CD4-positive, alpha-beta T cell (primary cell): ENCODE measurements around the gene KIF11. TPM values are rescaled to one million over a fixed set of nuclear protein-coding genes. Genes with fewer than 3 reads are reported as not detected.

Experiments used
- ATAC-seq: fragments of 200-7000 bp; cut with Tn5 transposase; one replicate; pipeline ENCODE4 v1.10.0; 2022; ENCODE audit warnings: mild to moderate bottlenecking; ENCODE audit not compliant: poor library complexity
- CTCF ChIA-PET: fragments of 350-600 bp; sonication (Branson Sonifier 250); formaldehyde crosslinking; loops from one replicate; lab custom pipeline; 2021; ENCODE audit warnings: antibody characterized with exemption, inconsistent platforms; lab: Charles Lee
- POLR2A ChIA-PET: fragments of 350-600 bp; sonication (Branson Sonifier 250); formaldehyde crosslinking; loops from one replicate; lab custom pipeline; 2021; ENCODE audit warnings: antibody characterized with exemption, inconsistent platforms; lab: Charles Lee
- DNase-seq, 14 experiments: peaks; one replicate each; pipeline ENCODE4 v3.0.0-alpha.2; 2013 to 2020; ENCODE audit warnings: mixed read lengths in 2 of 14
- H3K27ac ChIP-seq, 2 donors: one replicate each; pipeline versions ENCODE4 v1.5.1 to v1.7.0; 2013; ENCODE audit warnings: low read length in 2 of 2, low read depth in 1 of 2, mild to moderate bottlenecking in 1 of 2
- H3K27me3 ChIP-seq, 2 experiments: 1 replicate in 1 of 2; 2 replicates in 1 of 2; pipeline versions ENCODE4 v1.6.1 to v1.7.0; 2013; ENCODE audit warnings: low read length in 2 of 2, control low read depth in 1 of 2, mild to moderate bottlenecking in 1 of 2, moderate library complexity in 1 of 2; ENCODE audit not compliant: insufficient read depth in 2 of 2, control insufficient read depth in 1 of 2
- H3K36me3 ChIP-seq: one replicate; pipeline ENCODE4 v1.6.1; 2013; ENCODE audit warnings: low read length, control low read depth; ENCODE audit not compliant: insufficient read depth
- H3K4me1 ChIP-seq: one replicate; pipeline ENCODE4 v1.6.1; 2013; ENCODE audit warnings: low read length, control low read depth; ENCODE audit not compliant: insufficient read depth
- H3K4me3 ChIP-seq: one replicate; pipeline ENCODE4 v1.5.1; 2013; ENCODE audit warnings: mild to moderate bottlenecking, low read length, moderate library complexity
- H3K9me3 ChIP-seq, 2 experiments: 1 replicate in 1 of 2; 2 replicates in 1 of 2; pipeline versions ENCODE4 v1.6.1 to v1.7.0; 2013; ENCODE audit warnings: low read length in 2 of 2, mild to moderate bottlenecking in 2 of 2, control low read depth in 1 of 2, moderate library complexity in 1 of 2; ENCODE audit not compliant: control insufficient read depth in 1 of 2, insufficient read depth in 1 of 2
- H3K27ac Mint-ChIP-seq: one replicate; pipeline ENCODE4 v1.8.0; 2020; ENCODE audit warnings: mixed read lengths
- H3K27me3 Mint-ChIP-seq: one replicate; pipeline ENCODE4 v1.8.0; 2021; ENCODE audit warnings: mixed read lengths
- H3K36me3 Mint-ChIP-seq: one replicate; pipeline ENCODE4 v1.8.0; 2021; ENCODE audit warnings: low read depth, mixed read lengths
- H3K4me1 Mint-ChIP-seq: one replicate; pipeline ENCODE4 v1.8.0; 2021; ENCODE audit warnings: low read depth, mixed read lengths
- H3K4me3 Mint-ChIP-seq: one replicate; pipeline ENCODE4 v1.8.0; 2020; ENCODE audit warnings: mild to moderate bottlenecking, mixed read lengths
- H3K9me3 Mint-ChIP-seq: one replicate; pipeline ENCODE4 v1.8.0; 2020; ENCODE audit warnings: mixed read lengths
- intact Hi-C, 2 experiments: fragments of 100-400 bp; cut with DNase I in 1 of 2; cut with micrococcal nuclease in 1 of 2; formaldehyde crosslinking; loops; one replicate each; pipeline versions ENCODE4 v1.15.1 to v1.9.0; 2023 to 2025; cut with DNase I, micrococcal nuclease
- total RNA-seq, 174 experiments: library from RNA in 2 of 174; stranded (reverse) in 2 of 174; gene quantifications; one replicate each; pipeline ENCODE4 v1.2.3 and lab custom pipeline; 2021 to 2026
- TF ChIP-seq, protein P1 (sequence below): fragments of 200-600 bp; IDR thresholded peaks from one replicate; pipeline ENCODE4 v1.8.0; 2022; ENCODE audit warnings: antibody characterized with exemption, mild to moderate bottlenecking

Gene KIF11
- total RNA-seq, 2 experiments from 2014 or later, result 0.38 to 0.47 TPM

DNA sequence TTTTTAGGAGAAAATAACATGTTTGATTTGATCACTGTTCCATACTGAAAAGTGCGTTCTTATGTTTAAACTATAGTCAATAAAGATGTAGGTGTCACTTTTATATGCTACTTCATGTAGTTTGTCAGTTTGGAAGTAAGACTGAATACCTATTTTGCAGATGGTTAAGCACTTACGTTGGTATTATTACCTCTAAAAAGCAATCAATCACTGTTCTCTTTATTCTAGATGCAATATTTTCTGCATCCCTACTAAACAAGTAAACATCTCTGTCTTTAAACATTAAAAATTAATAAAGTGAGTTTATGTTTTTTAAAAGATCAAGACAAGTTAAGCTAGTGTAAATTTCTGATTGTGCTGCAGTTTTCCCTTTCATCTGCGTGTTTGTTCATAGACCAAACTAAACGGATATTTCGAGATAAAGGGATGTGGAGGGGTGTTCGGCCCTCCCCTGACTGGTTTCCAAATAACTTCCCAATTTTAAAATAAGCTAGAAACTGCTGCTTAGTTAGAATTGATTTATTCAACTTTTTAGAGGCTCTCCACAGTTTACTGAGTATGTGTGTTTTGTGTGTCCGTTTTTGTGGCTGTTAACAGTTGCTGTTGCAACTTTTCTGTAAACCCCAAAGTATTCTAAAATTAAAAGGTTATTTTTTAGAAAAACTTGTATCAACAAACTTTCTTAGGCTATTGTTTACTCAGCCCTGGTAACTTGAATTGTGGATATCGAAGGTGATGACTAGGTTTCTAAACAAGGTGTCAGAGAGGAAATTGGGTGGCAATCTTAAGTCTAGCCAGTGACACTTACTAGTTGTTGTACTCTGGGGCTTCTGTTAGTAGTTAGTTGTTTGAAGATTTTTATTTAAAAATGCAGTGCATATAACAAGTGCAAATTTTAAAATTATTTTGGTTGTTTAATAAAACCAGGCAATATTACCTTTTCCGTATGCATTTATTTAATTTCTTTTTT is 974 bp downstream of the KIF11 start:
- no peaks in the 10 kb centered on the region for H3K9me3 ChIP-seq
- H3K36me3 Mint-ChIP-seq, result peaks cover 7% of the 10 kb centered on the region
- peak overlapping the region; percentile 99 for H3K4me3 Mint-ChIP-seq
- peaks cover 29% of the 10 kb centered on the region for H3K4me1 Mint-ChIP-seq
- H3K27me3 Mint-ChIP-seq, result no peaks in the 10 kb centered on the region
- H3K27ac ChIP-seq, result no peak overlapping the region
- CTCF ChIA-PET, result interaction anchor here (1.1 kb wide), 1 partner anchor 77 kb away, joined by 3 read pairs; no protein-coding TSS in a partner anchor
- H3K27ac Mint-ChIP-seq, result peak overlapping the region; percentile 99
- no peaks in the 10 kb centered on the region for H3K36me3 ChIP-seq
- H3K4me3 ChIP-seq, result peak overlapping the region; percentile 75
- no peaks in the 10 kb centered on the region for H3K9me3 Mint-ChIP-seq
- H3K4me1 ChIP-seq, result peaks cover 38% of the 10 kb centered on the region
- H3K27me3 ChIP-seq, result no peaks in the 10 kb centered on the region
- POLR2A ChIA-PET, result no interaction called here
- peak in 3 of 14 experiments; percentile 20 to 39 (median 26) for DNase-seq
- intact Hi-C loops, result loop anchor here (2.0 to 10.0 kb wide), 6 partner anchors 253 to 1771 kb away; partner anchors contain the start of genes CEP55 (in 1 of the 2), CPEB3 (in 1 of the 2), EXOC6 (in 1 of the 2) and FRA10AC1 (in 1 of the 2)
- no peak for ATAC-seq
- TF ChIP-seq, protein P1, sequence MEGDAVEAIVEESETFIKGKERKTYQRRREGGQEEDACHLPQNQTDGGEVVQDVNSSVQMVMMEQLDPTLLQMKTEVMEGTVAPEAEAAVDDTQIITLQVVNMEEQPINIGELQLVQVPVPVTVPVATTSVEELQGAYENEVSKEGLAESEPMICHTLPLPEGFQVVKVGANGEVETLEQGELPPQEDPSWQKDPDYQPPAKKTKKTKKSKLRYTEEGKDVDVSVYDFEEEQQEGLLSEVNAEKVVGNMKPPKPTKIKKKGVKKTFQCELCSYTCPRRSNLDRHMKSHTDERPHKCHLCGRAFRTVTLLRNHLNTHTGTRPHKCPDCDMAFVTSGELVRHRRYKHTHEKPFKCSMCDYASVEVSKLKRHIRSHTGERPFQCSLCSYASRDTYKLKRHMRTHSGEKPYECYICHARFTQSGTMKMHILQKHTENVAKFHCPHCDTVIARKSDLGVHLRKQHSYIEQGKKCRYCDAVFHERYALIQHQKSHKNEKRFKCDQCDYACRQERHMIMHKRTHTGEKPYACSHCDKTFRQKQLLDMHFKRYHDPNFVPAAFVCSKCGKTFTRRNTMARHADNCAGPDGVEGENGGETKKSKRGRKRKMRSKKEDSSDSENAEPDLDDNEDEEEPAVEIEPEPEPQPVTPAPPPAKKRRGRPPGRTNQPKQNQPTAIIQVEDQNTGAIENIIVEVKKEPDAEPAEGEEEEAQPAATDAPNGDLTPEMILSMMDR, result no peak

DNA sequence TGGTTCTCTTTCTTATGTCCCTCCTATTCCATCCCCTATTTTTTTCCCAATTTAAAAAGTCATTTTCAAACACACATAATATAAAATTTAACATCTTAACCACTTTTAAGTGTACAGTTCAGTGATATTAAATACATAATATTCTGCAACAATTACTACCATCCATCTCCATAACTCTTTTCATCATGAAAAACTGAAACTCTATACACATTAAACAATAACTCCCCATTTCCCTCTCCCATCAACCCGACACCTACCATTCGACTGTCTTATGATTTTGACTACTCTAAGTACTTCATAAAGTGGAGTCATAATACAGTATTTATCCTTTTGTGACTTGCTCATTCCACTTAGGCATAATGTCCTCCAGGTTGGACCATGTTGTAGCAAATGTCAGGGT is 2.6 kb downstream of the KIF11 start:
- Mint-ChIP-seq H3K36me3 (peaks cover 7% of the 10 kb centered on the region), H3K4me3 (peak overlapping the region; percentile 17), H3K9me3 (no peaks in the 10 kb centered on the region), H3K27me3 (no peaks in the 10 kb centered on the region), H3K27ac (peak overlapping the region; percentile 2), H3K4me1 (peaks cover 26% of the 10 kb centered on the region)
- H3K27me3 ChIP-seq, result no peaks in the 10 kb centered on the region
- TF ChIP-seq, protein P1, result no peak
- H3K4me3 ChIP-seq, result no peak overlapping the region
- ChIA-PET POLR2A (interaction anchor here (0.7 to 1.1 kb wide), 2 partner anchors 21 to 253 kb away, joined by 3 to 4 read pairs; partner anchors contain the start of genes EXOC6 and IDE), CTCF (no interaction called here)
- ATAC-seq (no peak), DNase-seq (no peak)
- no peak overlapping the region for H3K27ac ChIP-seq
- no peaks in the 10 kb centered on the region for H3K9me3 ChIP-seq
- intact Hi-C loops, result loop anchor here in 1 of 2 experiments (10.0 kb wide), 2 partner anchors 899 to 1769 kb away; partner anchors contain the start of genes CEP55 and NOC3L
- H3K4me1 ChIP-seq, result peaks cover 38% of the 10 kb centered on the region
- H3K36me3 ChIP-seq, result no peaks in the 10 kb centered on the region

DNA sequence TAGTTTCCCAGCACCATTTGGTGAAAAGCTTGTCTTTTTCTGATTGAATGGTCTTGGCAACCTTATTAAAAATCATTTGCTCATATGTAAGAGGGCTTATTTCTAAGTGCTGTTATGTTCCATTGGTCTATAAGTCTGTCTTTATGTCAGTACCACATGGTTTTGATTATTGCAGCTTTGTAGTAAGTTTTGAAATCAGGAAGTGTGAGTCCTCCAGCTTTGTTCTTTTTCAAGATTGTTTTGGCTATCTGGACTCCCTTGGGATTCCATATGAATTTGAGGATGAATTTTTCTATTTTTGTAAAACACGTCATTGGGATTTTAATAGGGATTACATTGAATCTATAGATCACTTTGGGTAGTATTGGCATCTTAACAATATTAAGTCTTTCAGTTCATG is 5.4 kb downstream of the KIF11 start:
- no peak overlapping the region for H3K4me3 Mint-ChIP-seq
- H3K9me3 Mint-ChIP-seq, result no peaks in the 10 kb centered on the region
- Histone ChIP-seq H3K27me3 (no peaks in the 10 kb centered on the region), H3K4me1 (peaks cover 18% of the 10 kb centered on the region), H3K27ac (no peak overlapping the region), H3K36me3 (no peaks in the 10 kb centered on the region), H3K9me3 (no peaks in the 10 kb centered on the region), H3K4me3 (no peak overlapping the region)
- H3K36me3 Mint-ChIP-seq, result no peaks in the 10 kb centered on the region
- no peak for ATAC-seq
- intact Hi-C loops, result loop anchor here in 1 of 2 experiments (10.0 kb wide), 2 partner anchors 896 to 1766 kb away; partner anchors contain the start of genes CEP55 and NOC3L
- H3K27me3 Mint-ChIP-seq, result no peaks in the 10 kb centered on the region
- no peak for DNase-seq
- peaks cover 15% of the 10 kb centered on the region for H3K4me1 Mint-ChIP-seq
- CTCF ChIA-PET, result interaction anchor here (0.7 kb wide), 1 partner anchor 95 kb away, joined by 3 read pairs; no protein-coding TSS in a partner anchor
- no peak overlapping the region for H3K27ac Mint-ChIP-seq
- TF ChIP-seq, protein P1, result no peak
- POLR2A ChIA-PET, result interaction anchor here (1.2 kb wide), 1 partner anchor 24 kb away, joined by 4 read pairs; the partner anchor contains the start of gene IDE
